ENCODE measurements around the gene ZNF12.
A peak's percentile ranks its signal among the peaks of the same experiment; 100 is the strongest.
"Not testable (repeated sequence)": the region's sequence is repeated elsewhere in the genome, so short reads cannot be mapped to it uniquely, and the experiment has no call there.

The ZNF12 gene

DNA sequence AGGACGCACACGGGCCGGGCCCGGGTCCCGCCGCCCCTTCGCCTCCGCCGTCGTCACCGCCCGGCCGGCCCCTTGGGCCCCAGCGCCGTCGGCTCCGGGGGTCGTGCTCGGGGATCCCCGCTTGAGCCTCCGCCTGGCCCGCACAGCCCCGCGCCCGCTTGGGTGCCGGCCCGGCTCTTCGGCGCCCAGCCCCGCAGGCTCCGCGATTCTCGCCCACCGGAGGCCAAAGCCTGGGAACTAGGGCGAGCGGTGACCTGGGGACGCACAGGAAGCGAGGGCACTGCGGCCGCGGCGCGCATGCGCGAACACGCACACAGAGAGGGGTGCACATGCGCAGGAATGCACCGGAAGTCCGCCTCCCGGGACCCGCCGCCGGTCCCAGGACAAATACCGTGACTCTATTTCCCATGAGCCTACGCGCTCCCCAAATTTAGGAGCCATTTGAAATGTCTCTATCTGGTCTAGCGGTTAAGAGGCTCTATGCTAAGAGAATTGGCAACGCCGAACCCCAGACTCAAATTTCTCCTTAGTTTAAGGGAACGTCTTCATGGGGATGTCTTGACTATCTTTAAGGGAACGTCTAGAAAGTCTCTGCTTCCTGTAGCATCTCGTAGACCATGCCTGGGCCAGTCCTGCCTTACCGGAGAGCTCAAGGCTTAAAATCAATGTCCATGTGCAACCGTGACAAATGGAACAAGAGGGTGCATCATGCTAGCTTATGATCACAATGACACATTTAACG, at the start of gene ZNF12:
Gene ZNF12, minus strand, starts transcription at position 282 of the 742 bp plus-strand sequence. CDS start 1,774 bp downstream, outside the sequence.
- peak; percentile 95 for DNase-seq (ENCODE audit: low read depth)

DNA sequence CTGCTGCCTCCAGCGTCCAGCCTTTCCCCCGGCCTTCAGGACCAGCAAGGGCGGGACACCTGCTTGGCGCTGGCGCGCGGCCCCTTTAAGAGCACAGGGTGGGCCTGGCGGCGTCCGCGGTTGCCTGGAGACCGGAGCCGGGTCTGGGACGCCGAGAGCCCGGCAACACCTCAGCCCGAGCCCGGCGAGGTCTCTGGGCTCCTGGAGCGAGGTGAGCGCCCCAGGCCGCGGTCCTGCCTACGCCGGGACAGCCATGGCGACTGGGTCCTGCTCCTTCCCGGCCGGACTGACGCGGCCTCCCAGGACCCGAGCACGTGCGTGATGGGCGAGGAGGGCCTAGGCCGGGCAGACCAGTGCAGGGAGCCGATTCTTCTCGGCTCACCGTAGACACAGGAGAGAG, 47.2 kb upstream of the ZNF12 start, which contains the start of gene RSPH10B2:
Gene RSPH10B2, plus strand, starts transcription at position 140 of the 400 bp plus-strand sequence. CDS start 3,575 bp downstream, outside the sequence.
- DNase-seq (ENCODE audit: low read depth), result not testable (repeated sequence)

- not testable (repeated sequence) for DNase-seq (ENCODE audit: low read depth)
Measured at GRCh38 chr7:6750173-6750572, 43.4 kb upstream of the ZNF12 start.

- not testable (repeated sequence) for DNase-seq (ENCODE audit: low read depth)
Measured at GRCh38 chr7:6749335-6749734, 42.6 kb upstream of the ZNF12 start.

DNA sequence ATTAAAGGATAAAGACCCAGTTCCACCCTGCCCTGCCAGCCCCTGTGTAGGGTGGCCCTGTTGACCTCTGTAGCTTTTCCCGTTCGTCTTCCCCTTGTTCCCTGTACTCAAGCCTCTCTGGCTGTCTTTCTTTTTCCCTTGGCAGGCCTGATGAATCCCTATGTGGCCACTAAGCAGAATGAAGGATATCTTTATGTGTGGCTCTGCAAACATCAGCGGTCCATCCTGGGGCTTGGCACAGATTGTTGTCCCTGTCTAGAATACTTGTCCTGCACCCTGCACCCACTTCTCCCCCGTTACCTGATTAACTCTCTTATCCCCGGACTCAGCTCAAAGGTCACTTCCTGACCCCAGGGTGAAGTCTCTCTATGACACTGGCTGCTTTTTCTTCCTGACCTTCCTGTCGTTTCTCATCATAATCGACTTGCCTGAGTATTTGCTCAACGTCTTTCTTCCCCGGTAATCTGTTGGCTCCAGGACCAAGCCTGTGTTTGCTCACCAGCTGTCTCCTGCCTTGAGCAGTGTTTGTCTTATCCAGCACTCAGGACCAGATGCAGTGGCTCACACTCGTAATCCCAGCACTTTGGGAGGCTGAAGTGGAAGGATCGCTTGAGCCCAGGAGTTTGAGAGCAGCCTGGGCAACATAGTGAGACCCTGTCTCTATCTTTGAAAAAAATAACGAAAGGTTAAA, 37.8 kb upstream of the ZNF12 start:
- DNase-seq (ENCODE audit: low read depth), result not testable (repeated sequence)

DNA sequence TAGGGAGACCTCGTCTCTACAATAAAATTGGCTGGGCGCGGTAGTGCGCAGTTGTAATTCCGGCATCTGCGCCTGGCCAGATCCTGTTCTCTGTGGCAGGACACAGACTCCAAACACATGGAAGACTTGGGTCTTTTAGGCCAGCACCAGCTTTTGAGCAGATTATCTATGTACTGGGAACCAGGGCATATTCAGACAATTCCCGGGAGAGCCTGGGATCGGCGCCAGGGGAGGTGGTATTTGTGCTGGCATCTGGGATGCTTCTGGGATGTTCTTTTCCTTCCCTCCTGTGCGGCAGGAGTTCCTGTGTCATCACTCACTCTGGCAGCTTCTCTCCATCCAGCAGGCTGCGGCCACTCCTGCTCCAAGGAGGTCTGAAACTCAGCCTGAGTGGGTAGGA, 31.7 kb upstream of the ZNF12 start:
- not testable (repeated sequence) for DNase-seq (ENCODE audit: low read depth)

DNA sequence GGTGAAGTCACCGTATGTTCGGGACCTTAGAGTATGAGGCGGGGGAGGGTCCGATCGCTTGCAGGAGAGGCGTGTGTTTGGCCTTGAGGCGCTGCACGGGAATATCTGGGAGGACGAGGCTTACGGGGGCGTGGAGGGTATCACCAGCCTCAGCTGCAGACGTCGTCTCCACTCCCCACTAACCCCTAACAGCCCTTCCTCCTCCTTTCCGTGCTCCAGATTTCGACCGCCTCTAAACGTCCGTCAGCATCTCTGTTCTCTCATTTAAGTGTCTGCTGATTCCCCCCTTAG, 23.5 kb upstream of the ZNF12 start:
- DNase-seq (ENCODE audit: low read depth), result no peak

DNA sequence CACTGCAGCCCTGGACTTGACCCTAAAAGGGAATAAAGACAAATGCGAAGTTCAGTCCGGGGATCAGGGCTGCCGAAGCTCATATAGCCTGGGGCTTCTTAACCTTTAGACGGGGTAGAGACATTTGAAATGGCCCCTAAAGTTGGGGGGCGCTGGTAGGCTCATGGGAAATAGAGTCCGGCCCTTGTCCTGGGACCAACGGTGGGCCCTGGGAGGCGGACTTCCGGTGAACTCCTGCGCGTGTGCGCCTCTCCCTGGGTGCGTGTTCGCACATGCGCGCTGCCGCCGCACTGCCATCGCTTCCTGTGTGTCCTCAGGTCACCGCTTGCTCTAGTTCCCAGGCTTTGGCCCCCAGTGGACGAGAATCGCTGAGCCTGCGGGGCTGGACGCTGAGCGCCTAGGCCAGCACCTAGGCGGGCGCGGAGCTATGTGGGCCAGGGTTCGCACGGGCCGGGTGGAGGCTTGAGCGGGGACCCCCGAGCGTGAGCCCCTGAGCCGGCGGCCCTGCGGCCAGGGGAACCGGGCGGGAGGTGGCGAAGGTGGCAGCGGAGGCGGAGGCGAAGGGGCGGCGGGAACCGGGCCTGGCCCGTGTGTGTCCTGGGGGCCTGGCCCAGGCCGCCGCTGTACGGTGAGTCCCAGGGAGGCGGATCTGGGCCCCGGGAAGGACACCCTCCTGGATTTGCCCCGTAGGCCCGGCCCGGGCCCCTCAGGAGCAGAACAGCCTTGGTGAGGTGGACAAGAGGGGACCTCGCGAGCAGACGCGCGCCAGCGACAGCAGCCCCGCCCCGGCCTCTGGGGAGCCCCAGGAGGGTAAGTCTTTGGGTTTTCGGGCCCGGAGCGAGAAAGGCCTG, 23.0 kb upstream of the ZNF12 start:
- DNase-seq (ENCODE audit: low read depth), result peak; percentile 92

GRCh38 chr7:6728893-6729491, 22.2 kb upstream of the ZNF12 start:
- not testable (repeated sequence) for DNase-seq (ENCODE audit: low read depth)

DNA sequence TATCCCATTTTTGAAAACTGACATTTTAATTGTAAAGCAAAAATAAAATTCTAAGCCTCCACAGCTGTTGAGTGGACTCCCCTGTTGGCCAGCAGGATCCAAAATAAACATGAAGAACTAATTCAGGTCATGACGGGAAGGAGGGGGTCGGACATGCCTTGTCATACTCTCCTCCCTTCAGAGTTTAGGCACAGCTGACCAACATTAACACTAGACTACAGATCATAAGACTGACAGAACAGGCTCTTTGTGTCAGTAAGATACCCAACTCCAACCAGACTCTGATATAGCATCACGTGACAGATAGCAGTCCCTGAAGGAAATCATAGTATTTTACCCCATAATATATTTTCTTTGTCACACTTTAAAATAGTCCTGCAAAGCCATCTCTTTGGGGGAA, 20.9 kb upstream of the ZNF12 start:
- no peak for DNase-seq (ENCODE audit: low read depth)

- DNase-seq (ENCODE audit: low read depth), result not testable (repeated sequence)
Measured at GRCh38 chr7:6726341-6726740, 19.6 kb upstream of the ZNF12 start.

DNA sequence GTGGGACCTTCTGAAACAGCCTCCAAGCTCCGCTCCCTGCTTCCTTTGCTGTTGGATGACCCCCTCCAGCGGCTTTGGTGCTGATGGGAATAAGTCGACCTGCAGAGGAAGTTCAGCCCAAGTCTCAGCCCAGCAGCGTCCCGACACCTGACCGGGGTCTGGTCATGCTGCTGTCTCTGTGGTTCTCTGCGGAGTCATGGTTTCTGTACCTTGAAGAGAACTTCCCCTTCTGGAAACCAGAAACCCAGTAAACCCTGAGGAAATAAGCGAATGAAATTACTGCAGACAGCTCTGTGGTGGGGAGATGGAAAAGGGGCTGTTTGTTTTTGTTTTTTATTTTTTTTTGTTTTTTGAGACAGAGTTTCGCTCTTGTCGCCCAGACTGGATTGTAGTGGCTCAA, 18.3 kb upstream of the ZNF12 start:
- no peak for DNase-seq (ENCODE audit: low read depth)

DNA sequence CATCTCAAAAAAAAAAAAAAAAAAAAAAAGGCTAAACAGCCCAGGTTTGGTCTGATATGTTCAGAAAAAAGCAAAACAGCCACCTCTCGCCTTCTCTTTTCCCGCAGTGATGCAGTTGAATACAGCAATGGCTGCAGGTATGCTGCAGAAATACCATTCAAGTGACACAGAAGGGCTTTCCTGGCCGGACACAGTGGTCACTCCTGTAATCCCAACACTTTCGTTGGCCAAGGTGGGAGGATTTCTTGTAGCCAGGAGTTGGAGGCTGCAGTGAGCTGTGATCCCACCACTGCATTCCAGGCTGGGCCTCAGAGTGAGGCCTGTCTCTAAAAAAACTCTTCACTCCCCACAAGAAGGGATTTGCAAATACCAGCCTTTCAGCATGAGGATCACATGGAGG, 17.6 kb upstream of the ZNF12 start:
- not testable (repeated sequence) for DNase-seq (ENCODE audit: low read depth)

DNA sequence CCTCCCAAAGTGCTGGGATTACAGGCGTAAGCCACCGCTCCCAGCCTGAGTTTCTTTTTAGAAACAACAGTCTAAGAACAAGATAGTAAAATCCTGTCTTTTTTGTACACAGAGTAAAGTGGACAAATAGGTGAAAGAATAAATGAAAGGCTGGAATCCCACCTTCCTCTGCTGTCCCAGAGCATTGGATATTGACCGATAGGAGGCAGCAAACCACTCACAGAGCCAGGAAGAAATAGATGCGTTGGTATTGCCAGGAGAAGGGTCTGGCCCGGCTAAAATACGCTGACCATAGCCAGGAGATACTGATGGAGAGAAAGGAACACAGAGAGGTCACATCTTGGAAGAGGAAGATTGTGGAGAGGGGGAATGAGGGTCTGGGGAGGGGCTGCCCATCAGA, 11.4 kb upstream of the ZNF12 start:
- no peak for DNase-seq (ENCODE audit: low read depth)

GRCh38 chr7:6715898-6716297, 9.2 kb upstream of the ZNF12 start:
- not testable (repeated sequence) for DNase-seq (ENCODE audit: low read depth)

DNA sequence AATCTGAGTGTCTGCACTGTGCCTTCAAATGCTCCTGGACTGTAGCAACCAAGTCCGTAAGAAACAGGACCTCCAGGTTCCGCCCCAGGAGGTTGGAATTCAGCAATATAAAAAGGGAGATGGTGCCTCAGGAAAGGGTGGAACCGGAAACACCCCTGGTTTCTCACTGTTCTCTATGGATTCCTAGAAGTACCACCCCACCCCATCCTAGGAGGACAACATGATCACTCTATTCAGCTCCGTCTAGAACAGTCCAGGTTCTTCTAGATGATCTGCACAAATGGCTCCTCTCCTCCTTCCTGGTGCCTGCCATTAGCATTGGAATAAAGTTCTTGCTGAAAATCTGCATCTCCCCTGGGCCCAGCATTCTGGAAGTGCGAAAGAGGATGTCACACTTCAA, 7.6 kb upstream of the ZNF12 start:
- DNase-seq (ENCODE audit: low read depth), result no peak

DNA sequence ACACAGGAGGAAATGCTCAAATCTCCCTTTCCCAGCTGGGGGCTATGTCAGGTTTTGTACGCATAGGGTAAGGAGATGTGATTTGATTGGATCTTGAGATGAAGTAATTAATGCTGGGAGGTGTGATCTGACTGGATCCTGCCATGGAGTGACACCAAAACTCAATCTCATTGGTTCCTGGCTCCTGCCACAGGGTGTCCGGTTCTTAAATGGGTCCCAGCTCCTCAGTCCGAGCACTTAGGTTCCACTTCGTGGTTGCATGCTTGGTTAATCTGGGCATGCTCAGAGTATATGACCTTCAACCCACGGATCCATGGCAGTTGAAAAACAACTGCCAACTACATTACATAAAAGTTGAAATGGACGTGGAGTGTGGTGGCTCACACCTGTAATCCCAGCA, 3.1 kb upstream of the ZNF12 start:
- no peak for DNase-seq (ENCODE audit: low read depth)

DNA sequence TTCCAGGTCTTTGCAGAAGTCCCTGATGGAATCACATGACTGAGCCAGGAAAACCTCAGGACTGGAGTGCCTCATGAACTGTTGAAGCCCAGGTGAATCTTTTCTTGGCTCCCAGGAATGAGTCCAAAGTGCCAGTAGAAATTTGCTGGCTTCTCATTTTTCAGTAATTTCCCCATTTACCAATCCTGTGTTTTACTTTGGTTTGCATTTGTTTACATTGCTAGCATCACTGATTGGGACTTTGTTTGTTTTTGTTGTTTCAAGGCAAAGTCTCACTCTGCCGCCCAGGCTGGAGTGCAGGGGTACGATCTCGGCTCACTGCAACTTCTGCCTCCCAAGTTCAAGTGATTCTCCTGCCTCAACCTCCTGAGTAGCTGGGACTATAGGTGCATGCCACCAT, 1.6 kb upstream of the ZNF12 start:
- DNase-seq (ENCODE audit: low read depth), result no peak

DNA sequence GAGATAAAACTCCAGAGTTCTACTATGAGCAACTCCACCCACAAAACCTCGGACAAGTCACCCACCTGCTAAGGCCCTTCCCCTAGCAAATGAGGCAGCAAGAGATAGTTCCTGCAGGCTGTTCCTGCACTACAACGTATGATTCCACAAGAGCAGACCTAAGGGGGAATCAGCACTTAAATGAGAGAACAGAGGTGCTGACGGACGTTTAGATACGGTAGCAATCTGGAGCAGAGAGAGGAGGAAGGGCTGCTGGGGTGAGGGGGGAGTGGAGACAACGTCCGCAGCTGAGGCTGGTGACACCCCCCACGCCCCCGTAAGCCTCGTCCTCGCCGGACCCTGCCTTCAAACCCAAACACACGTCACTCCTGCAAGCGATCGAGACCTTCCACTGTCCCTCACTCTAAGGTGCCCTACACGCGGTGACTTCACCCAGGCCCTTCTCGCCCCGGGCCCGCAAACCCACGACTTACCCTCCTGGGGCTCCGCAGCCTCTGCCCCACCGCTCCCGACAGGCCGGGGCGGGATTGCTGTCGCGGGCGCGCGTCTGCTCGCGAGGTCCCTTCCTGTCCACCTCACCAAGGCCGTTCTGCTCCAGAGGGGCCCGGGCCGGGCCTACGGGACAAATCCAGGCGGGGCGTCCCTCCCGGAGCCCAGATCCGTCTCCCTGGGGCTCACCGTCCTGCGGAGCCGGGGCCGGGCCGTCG, 635 bp downstream of the ZNF12 start:
- DNase-seq (ENCODE audit: low read depth), result peak; percentile 51

DNA sequence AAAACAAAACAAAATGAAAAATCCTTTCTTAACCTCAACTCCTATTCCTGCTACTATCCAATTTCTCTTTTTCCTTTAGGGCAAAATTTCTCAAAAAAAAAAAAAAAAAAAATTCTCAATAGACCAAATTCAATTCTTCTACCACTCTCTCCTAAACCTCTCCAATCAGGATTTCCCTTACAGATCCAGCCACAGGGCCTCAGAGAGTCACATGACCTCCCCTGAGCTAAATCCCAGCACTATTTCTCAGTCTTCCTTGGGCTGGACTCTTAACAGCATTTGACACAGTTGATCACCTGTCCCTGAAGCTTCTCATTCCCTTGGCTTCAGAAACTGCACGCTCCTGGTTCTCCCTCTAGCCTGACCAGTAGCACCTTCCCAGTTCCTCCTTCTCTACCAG, 4.9 kb downstream of the ZNF12 start:
- DNase-seq (ENCODE audit: low read depth), result no peak

GRCh38 chr7:6700793-6701192, 6.0 kb downstream of the ZNF12 start:
- no peak for DNase-seq (ENCODE audit: low read depth)

Data from EH (cell line).